NCI-H1436 treated with DMSO at 0.1 percent for 48 hours (cell line): ENCODE measurements around the gene VEZT.
"Not testable (repeated sequence)": the region's sequence is repeated elsewhere in the genome, so short reads cannot be mapped to it uniquely, and the experiment has no call there.

Experiments used
- DNase-seq: peaks from one replicate; lab custom pipeline; 2025; lab: John Stamatoyannopoulos, UW

Gene VEZT

GRCh38 chr12:95319694-95320331 lies 102.2 kb downstream of the VEZT start:
- DNase-seq, result no peak

GRCh38 chr12:95321516-95322246 lies 104.1 kb downstream of the VEZT start:
- no peak for DNase-seq

GRCh38 chr12:95322326-95322725 lies 104.7 kb downstream of the VEZT start:
- DNase-seq, result no peak

DNA sequence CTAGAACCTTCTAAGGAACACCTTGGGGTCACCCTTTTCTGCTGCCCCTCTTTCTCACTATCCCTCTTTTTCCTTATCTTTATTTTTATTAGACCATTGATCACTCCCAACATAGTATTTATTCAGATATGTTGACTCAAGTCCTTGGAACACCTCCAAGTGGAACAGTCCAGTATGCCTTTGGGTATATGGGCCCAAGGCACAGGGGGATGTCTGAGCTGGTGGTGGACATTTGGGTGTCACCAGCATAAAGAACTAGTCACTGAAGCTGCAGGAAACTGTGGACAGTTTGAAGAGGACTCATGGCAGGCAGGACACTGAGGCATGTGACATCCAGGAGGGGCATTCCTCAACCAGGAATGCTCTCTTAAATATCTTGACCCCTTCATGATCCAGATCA lies 105.6 kb downstream of the VEZT start:
- no peak for DNase-seq

DNA sequence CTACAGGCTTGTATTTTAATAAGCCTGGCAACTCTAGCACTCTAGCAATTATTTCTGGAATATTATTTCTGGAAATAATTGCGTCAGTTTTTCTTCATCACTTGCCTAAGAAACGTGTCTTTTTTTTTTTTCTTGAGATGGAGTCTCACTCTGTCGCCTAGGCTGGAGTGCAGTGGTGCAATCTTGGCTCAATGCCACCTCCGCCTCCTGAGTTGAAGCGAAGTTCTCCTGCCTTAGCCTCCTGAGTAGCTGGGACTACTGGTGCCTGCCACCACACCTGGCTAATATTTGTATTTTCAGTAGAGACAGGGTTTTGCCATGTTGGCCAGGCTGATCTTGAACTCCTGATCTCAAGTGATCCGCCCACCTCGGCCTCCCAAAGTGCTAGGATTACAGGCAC lies 106.6 kb downstream of the VEZT start:
- not testable (repeated sequence) for DNase-seq

DNA sequence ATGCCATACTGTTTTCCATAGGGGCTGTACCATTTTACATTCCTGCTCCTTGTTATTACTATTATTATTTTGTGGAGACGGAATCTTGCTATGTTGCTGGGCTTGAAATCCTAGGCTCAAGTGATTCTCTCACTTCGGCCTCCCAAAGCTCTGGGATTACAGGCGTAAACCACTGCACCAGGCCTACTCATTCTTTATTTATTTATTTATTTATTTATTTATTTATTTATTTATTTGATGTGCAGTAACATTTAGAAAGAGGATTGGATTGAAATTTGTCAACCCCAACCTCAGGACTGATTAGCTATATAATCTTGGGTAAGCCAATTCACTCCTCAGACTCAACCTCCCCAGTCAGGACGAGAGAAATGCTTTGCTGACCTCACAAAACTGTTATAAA lies 107.9 kb downstream of the VEZT start:
- no peak for DNase-seq

- DNase-seq, result no peak
Measured at GRCh38 chr12:95326445-95326844, 108.8 kb downstream of the VEZT start.

- no peak for DNase-seq
Measured at GRCh38 chr12:95326855-95327254, 109.2 kb downstream of the VEZT start.

DNA sequence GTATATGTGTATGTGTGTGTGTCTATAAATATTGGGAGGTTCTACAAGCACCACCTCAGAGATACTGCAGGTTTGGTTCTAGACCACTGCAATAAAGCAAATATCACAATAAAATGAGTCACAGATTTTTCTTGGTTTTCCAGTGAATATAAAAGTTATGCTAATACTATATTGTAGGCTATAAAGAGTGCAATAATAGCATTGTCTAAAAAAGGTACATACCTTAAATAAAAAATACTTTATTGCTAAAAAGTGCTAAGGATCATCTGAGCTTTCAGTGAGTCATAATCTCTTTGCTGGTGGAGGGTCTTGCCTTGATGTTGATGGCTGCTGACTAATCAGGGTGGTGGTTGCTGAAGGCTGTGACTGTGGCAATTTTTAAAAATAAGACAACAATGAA lies 111.1 kb downstream of the VEZT start:
- no peak for DNase-seq

DNA sequence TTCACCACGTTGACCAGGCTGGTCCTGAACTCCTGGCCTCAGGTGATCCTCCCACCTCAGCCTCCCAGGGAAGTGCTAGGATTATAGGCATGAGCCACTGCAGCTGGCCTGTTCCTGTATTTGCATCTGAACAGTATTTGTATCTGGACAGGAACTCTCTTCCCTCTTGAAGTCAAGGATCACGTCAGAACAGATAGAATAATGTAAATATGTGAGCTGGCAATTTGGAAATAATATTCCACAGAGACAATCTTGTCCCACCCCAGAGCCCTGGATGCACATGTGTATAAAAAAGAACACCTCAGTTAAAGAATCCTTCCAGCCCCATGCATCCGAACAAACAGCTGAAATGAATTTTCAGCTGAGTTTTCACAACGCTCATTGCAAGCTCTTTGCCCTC lies 118.3 kb downstream of the VEZT start:
- no peak for DNase-seq

GRCh38 chr12:95336387-95337067 lies 118.9 kb downstream of the VEZT start:
- DNase-seq, result no peak

- no peak for DNase-seq
Measured at GRCh38 chr12:95337146-95337545, 119.5 kb downstream of the VEZT start.

- DNase-seq, result no peak
Measured at GRCh38 chr12:95339086-95339788, 121.6 kb downstream of the VEZT start.

DNA sequence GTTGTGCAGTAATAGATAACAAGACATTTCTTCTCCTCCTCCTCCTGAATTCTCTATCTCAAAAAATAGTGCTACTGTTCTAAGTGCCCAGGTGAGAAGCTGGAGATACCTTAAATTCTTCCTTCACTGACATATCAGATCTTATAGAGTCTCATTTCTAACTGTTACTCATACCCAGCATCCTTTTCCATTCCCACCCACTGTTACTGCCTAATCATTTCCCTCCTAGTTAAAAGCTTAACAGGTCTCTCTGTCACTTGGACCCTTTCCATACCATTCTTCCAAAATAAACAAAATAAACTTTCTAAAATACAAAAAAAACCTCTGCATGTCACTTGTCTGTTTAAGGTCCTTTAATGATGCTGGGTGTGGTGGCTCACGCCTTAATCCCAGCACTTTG lies 124.4 kb downstream of the VEZT start:
- DNase-seq, result no peak

GRCh38 chr12:95343461-95344230 lies 126.0 kb downstream of the VEZT start:
- DNase-seq, result no peak

- no peak for DNase-seq
Measured at GRCh38 chr12:95349291-95349690, 131.7 kb downstream of the VEZT start.

DNA sequence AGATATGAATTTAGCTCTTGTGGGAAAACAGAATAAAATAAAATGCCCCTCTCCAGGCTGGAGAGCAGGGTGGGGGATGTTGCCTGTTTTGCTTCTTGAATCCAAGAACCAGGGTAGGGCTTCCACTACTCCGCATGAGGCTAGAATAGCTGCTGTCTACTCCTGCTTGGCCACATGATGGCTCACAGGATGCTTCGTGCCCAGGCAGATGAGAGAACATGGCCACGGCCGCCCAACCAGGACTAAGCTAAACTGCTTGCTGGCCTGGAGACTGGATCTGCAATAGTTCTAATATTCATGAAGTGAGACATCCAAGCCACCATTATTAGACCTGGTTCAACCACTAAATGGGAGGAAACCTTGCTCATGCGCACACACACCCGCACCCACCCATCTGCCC lies 134.1 kb downstream of the VEZT start:
- no peak for DNase-seq
